DND-41 (cell line): Measurements from ENCODE around the gene PLD6.
"Not testable (repeated sequence)": the region's sequence is repeated elsewhere in the genome, so short reads cannot be mapped to it uniquely, and the experiment has no call there.

Experiments
- CTCF ChIP-seq: IDR thresholded peaks from 2 replicates; pipeline ENCODE4 v1.5.1; 2012; ENCODE audit warnings: borderline replicate concordance, low read length, moderate library complexity, mild to moderate bottlenecking; ENCODE audit not compliant: poor library complexity, severe bottlenecking; ENCODE audit errors: extremely low read depth
- EZH2 ChIP-seq: IDR thresholded peaks from 3 replicates; pipeline ENCODE4 v1.6.1; 2012; ENCODE audit warnings: borderline replicate concordance, low read depth, mild to moderate bottlenecking, moderate library complexity, low read length, inconsistent platforms; ENCODE audit not compliant: severe bottlenecking

GRCh38 chr17:17184985-17185757 lies 21.0 kb downstream of the PLD6 start:
- not testable (repeated sequence) for TF ChIP-seq CTCF, EZH2
